Measurements from ENCODE around the gene RTP1.
"Not testable (repeated sequence)": the region's sequence is repeated elsewhere in the genome, so short reads cannot be mapped to it uniquely, and the experiment has no call there.

Gene RTP1

GRCh38 chr3:187196573-187197334, 532 bp upstream of the RTP1 start:
- TF ChIP-seq, protein P1, sequence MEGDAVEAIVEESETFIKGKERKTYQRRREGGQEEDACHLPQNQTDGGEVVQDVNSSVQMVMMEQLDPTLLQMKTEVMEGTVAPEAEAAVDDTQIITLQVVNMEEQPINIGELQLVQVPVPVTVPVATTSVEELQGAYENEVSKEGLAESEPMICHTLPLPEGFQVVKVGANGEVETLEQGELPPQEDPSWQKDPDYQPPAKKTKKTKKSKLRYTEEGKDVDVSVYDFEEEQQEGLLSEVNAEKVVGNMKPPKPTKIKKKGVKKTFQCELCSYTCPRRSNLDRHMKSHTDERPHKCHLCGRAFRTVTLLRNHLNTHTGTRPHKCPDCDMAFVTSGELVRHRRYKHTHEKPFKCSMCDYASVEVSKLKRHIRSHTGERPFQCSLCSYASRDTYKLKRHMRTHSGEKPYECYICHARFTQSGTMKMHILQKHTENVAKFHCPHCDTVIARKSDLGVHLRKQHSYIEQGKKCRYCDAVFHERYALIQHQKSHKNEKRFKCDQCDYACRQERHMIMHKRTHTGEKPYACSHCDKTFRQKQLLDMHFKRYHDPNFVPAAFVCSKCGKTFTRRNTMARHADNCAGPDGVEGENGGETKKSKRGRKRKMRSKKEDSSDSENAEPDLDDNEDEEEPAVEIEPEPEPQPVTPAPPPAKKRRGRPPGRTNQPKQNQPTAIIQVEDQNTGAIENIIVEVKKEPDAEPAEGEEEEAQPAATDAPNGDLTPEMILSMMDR (IDR thresholded peaks at IDR 0.05; ENCODE audit: low read length, missing control alignments) = no peak
- DNase-seq (ENCODE audit: low read depth) = no peak
- H3K4me3 ChIP-seq (replicated peaks; ENCODE audit: low read depth, low read length) = no peak overlapping the region

- no peak for DNase-seq (ENCODE audit: low read depth)
- H3K4me3 ChIP-seq (replicated peaks; ENCODE audit: low read depth, low read length) = no peak overlapping the region
- TF ChIP-seq, protein P1 (IDR thresholded peaks at IDR 0.05; ENCODE audit: low read length, missing control alignments) = no peak
These were observed 1.2 kb downstream of the RTP1 start for GRCh38 chr3:187198490-187198889.

- not testable (repeated sequence) for H3K4me3 ChIP-seq (replicated peaks; ENCODE audit: low read depth, low read length)
These were observed 2.3 kb downstream of the RTP1 start for GRCh38 chr3:187199463-187200050.

DNA sequence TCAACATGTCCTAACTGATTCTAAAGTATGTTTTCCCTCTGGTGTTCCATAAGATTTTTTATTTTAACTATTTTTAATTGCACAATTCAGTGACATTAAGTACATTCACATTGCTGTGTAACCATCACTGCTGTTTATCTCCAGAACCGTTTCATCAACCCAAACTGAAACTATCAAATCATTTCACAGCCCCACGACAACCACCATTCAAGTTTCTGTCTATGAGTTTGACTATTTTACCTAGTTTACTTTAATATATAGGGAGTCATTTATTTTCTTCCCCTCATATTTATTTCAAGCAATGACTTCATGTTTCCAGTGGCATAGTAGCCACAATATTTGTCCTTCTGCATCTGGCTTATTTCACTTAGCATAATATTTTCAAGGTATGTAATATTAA, 8.4 kb downstream of the RTP1 start:
- no peak overlapping the region for H3K4me3 ChIP-seq (replicated peaks; ENCODE audit: low read depth, low read length)
- no peak for DNase-seq (ENCODE audit: low read depth)
- TF ChIP-seq, protein P1 (IDR thresholded peaks at IDR 0.05; ENCODE audit: low read length, missing control alignments) = no peak

More at GRCh38 chr3:187199463-187200050, 2.3 kb downstream of the RTP1 start:
- not testable (repeated sequence) for DNase-seq (ENCODE audit: low read depth)

DNA sequence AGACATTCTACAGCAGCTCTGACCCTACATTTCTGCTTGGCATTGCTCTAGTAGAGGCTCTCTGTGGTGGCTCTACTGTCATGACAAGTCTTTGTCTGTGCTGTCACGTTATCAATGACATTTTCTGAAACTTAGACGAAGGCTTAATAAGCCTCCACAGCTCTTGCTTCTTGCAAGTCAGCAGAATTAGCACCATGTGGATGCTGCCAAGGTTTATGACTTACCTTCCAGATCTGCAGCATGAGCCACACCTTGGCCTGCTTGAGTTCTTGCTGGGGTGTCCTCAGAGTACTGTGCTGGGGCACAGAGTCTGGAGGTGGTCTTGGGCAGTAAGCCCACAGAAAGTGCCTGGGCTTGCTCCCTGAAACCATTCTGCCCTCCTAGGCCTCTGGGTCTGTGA, 9.8 kb downstream of the RTP1 start:
- no peak overlapping the region for H3K4me3 ChIP-seq (replicated peaks; ENCODE audit: low read depth, low read length)
- DNase-seq (ENCODE audit: low read depth) = no peak
- TF ChIP-seq, protein P1 (IDR thresholded peaks at IDR 0.05; ENCODE audit: low read length, missing control alignments) = no peak

GRCh38 chr3:187207624-187208023, 10.3 kb downstream of the RTP1 start:
- H3K4me3 ChIP-seq (replicated peaks; ENCODE audit: low read depth, low read length) = no peak overlapping the region
- DNase-seq (ENCODE audit: low read depth) = no peak
- TF ChIP-seq, protein P1 (IDR thresholded peaks at IDR 0.05; ENCODE audit: low read length, missing control alignments) = no peak

GRCh38 chr3:187208159-187208558, 10.9 kb downstream of the RTP1 start:
- no peak overlapping the region for H3K4me3 ChIP-seq (replicated peaks; ENCODE audit: low read depth, low read length)
- DNase-seq (ENCODE audit: low read depth) = peak; percentile 31

More at GRCh38 chr3:187208159-187208558, 10.9 kb downstream of the RTP1 start:
- TF ChIP-seq, protein P1 (IDR thresholded peaks at IDR 0.05; ENCODE audit: low read length, missing control alignments) = no peak

Measured in fibroblast of pulmonary artery (primary cell).